ENCODE measurements around the gene CARS1.

Gene CARS1

DNA sequence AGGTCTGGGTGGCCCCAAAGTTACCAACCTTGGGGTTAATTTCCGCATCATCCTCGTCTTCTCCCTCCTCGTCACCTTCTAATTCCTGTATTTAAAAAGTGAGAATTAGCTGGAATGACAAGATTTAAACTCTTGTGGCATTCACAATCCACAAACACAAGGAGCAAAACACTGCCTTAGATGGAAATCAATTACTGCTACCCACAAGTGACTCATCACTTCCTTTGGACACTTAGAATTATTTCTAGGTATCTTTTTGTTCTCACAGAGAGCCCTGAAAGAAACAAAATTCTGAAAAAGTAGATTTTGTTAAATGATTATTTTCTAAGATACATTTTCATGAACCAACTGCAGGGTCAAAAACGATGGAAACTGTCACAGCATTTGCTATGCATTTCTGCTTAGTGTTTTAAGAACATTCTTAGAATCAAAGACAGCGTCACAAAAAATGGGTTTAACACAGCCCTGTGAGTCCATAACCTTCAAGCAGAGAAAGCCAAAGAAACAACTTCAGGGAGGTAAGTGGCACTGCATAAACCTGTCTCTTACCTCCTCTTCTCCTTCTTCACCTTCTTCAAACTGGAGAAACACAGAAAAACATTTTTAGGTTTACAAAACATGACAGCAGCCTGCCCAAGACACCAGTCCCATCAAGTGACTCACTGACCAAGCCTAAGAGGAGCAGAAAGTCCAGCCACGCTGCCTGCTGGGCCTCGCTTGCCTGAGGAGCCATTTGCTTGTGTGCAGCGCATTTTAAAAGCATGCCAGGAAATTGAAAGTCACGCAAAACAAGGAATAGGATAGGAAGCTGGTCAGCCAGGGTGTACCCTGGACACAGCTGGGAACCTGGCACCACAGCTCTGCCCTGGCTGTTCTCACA lies 105.8 kb downstream of the CARS1 start:
- DNase-seq: no peak

Measured in NCI-H2107 (cell line).